ENCODE measurements around the gene MLLT6. TPM values are rescaled to one million over a fixed set of nuclear protein-coding genes. Genes with fewer than 3 reads are reported as not detected.

MLLT6 gene
- total and polyA plus RNA-seq, 2 of the 4 experiments (the other 2 are of a cell fraction), result 7.2 to 21.2 TPM

- Histone ChIP-seq H2BK15ac (ENCODE audit: low read depth, low read length) (no peak overlapping the region; the same call in 2 of the 3 replicates), H3K4me3 (ENCODE audit: insufficient read depth, low read depth, low read length) (no peak overlapping the region), H3K9me3 (ENCODE audit: control insufficient read depth, insufficient read depth, low read length) (no peaks in the 10 kb centered on the region), H3K9ac (ENCODE audit: low read depth, low read length) (no peak overlapping the region), H3K36me3 (ENCODE audit: control insufficient read depth, insufficient read depth, low read length) (no peaks in the 10 kb centered on the region), H2AK5ac (ENCODE audit: low read depth, low read length) (peak overlapping the region; percentile 90), H4K91ac (ENCODE audit: insufficient read depth, low read depth, low read length) (no peak overlapping the region; the same call in 1 of the 2 replicates), H3K14ac (replicated peaks; ENCODE audit: low read depth, low read length) (no peak overlapping the region), H3K79me1 (ENCODE audit: low read depth in 1 of 2, low read length in 2 of 2) (no peaks in the 10 kb centered on the region), H3K56ac (ENCODE audit: extremely low read depth, insufficient read depth, low read length) (no peak overlapping the region), H4K5ac (ENCODE audit: low read depth, low read length) (peak overlapping the region; percentile 5; the same call in 1 of the 2 replicates), H2BK20ac (ENCODE audit: low read depth, low read length) (no peak overlapping the region), H3K4me1 (ENCODE audit: control insufficient read depth, insufficient read depth, low read length) (no peaks in the 10 kb centered on the region), H3K23ac (ENCODE audit: low read depth, low read length) (no peak overlapping the region; the same call in 1 of the 2 replicates), H2BK120ac (ENCODE audit: low read depth, low read length) (0 out of 2 replicates have a peak overlapping the region, but pooled peaks have one; percentile 36), H2AFZ (replicated peaks; ENCODE audit: low read length, poor library complexity) (peak overlapping the region; percentile 87), H3K18ac (ENCODE audit: low read depth, low read length) (no peak overlapping the region), H3K4ac (ENCODE audit: low read depth, low read length) (peak overlapping the region; percentile 17), H3K9me1 (ENCODE audit: insufficient read depth, low read length) (no peaks in the 10 kb centered on the region), H2AK9ac (replicated peaks; ENCODE audit: low read depth, low read length, poor library complexity) (peak overlapping the region; percentile 74), H3K4me2 (ENCODE audit: low read depth, low read length) (0 out of 2 replicates have a peak overlapping the region, but pooled peaks have one; percentile 7), H3K27ac (ENCODE audit: insufficient read depth, low read length) (no peak overlapping the region), H4K20me1 (ENCODE audit: insufficient read depth, low read length) (0 out of 2 replicates have a peak, but pooled peaks cover 2% of the 10 kb centered on the region), H4K8ac (ENCODE audit: low read depth in 2 of 2, low read length in 2 of 2) (peak overlapping the region in 1 of 2 experiments; percentile 88; a peak in 2 of 4 replicates), H2BK5ac (ENCODE audit: low read depth, low read length, poor library complexity, severe bottlenecking) (no peak overlapping the region), H3K27me3 (ENCODE audit: control insufficient read depth, insufficient read depth, low read length) (peaks cover 29% of the 10 kb centered on the region)
- intact Hi-C loops (cut with micrococcal nuclease), result loop anchor here (1.0 to 2.0 kb wide), 3 partner anchors 25 to 75 kb away; partner anchors contain the start of gene PSMB3
- no CpG with 5 or more reads among the region's 9 CpGs for WGBS, 2 experiments (ENCODE audit: extremely low coverage in 2 of 2, insufficient read length in 1 of 2)
- ChIA-PET CTCF (interaction anchor here (0.6 to 1.8 kb wide), 8 partner anchors 10 to 69 kb away, joined by 3 to 9 read pairs (median 4); no protein-coding TSS in a partner anchor), POLR2A (ENCODE audit: unreplicated experiment) (interaction anchor here (0.5 kb wide), 1 partner anchor 73 kb away, joined by 5 read pairs; no protein-coding TSS in a partner anchor)
- no TSS peak for BruUV-seq (replicated peaks)
- dilution Hi-C loops (cut with HindIII; ENCODE audit: low sequenced_read_pairs, unreplicated experiment), result no loop called here
- in situ Hi-C loops (cut with MboI; ENCODE audit: low sequenced_read_pairs), result loop anchor here (5.0 kb wide), 1 partner anchor 55 kb away; the partner anchor contains the start of gene CISD3
- DNase-seq (peak; percentile 77), ATAC-seq (ENCODE audit: low read depth) (peak; percentile 83)
- TF ChIP-seq MAZ (IDR thresholded peaks at IDR 0.05; ENCODE audit: borderline replicate concordance, low read depth, low read length) (peak; percentile 23; the same call in 1 of the 2 replicates), NFE2L2 (IDR thresholded peaks at IDR 0.05; ENCODE audit: low read depth, low read length) (no peak), MAFK (IDR thresholded peaks at IDR 0.05; ENCODE audit: low read depth, low read length) (no peak), ELK1 (IDR thresholded peaks at IDR 0.05; ENCODE audit: borderline replicate concordance, low read depth, low read length) (no peak), CEBPB (IDR thresholded peaks at IDR 0.05; ENCODE audit: low read depth, low read length) (no peak), BHLHE40 (IDR thresholded peaks at IDR 0.05; ENCODE audit: low read depth, low read length) (peak; percentile 65; the same call in 1 of the 2 replicates), RFX5 (IDR thresholded peaks at IDR 0.05; ENCODE audit: low read depth, low read length) (no peak), CHD1 (IDR thresholded peaks at IDR 0.05; ENCODE audit: low read depth, low read length) (no peak), POLR2A (IDR thresholded peaks at IDR 0.05; ENCODE audit: low read depth, low read length) (0 out of 2 replicates have a peak, but pooled peaks have one; percentile 23), RCOR1 (IDR thresholded peaks at IDR 0.05; ENCODE audit: insufficient replicate concordance, low read length) (no peak), MXI1 (IDR thresholded peaks at IDR 0.05; ENCODE audit: borderline replicate concordance, low read depth, low read length) (peak; percentile 80; the same call in 1 of the 2 replicates), USF2 (IDR thresholded peaks at IDR 0.05; ENCODE audit: low read depth, low read length) (peak; percentile 83), SMC3 (IDR thresholded peaks at IDR 0.05; ENCODE audit: low read depth, low read length) (peak; percentile 91), RAD21 (IDR thresholded peaks at IDR 0.05; ENCODE audit: low read length) (peak; percentile 92)
These were observed 28.2 kb upstream of the MLLT6 start for GRCh38 chr17:38676706-38677504.
